MV-4-11 (cell line): ENCODE results near the gene WDTC1.
A peak's percentile ranks its signal among the peaks of the same experiment; 100 is the strongest.

Experiments used
- DNase-seq: peaks from one replicate; lab custom pipeline; 2025; lab: John Stamatoyannopoulos, UW

Gene WDTC1

GRCh38 chr1:27335506-27336422 is 101.3 kb downstream of the WDTC1 start:
- DNase-seq, result no peak

GRCh38 chr1:27336756-27337155 is 102.3 kb downstream of the WDTC1 start:
- no peak for DNase-seq

- DNase-seq, result no peak
These were observed 104.3 kb downstream of the WDTC1 start for GRCh38 chr1:27338751-27339150.

- peak; percentile 48 for DNase-seq
These were observed 104.8 kb downstream of the WDTC1 start for GRCh38 chr1:27339213-27339612.

DNA sequence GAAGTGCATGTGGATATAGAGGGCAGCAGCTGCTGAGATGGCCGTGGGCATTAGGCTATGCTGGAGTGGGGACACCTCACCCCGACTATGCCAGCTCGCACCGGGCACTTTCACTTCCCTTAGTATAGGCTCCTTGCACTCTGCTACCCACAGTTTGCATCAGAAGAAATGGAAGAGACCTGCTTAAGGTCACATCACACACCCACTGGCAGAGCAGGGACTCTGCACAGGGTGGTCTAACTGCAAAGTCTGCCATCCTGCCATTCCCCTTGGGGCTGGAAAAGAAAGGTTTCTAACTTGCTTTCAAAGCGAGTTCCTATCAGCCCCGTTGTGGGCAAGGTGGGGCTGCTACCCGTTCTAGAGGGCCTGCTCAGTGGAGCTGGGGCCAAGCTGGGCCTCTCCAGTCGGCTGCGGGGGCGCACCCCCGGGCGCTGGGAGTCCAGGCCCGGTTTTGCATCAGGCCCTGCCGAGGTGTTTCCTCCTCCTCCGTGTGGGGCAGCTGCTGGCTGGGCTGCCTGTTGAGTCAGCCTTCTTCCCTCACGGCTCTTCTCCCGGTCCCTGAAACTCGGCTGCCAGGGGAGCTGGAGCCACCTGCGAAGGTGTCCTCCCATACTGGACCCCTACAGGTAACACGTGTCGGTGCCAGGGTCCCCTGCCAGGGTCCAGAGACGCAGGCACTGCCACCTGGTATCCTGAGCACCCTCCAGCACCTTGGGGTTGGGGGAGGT is 107.3 kb downstream of the WDTC1 start, which contains the start of gene SYTL1:
TSS of gene SYTL1 (plus strand) at position 498 of the 728 bp plus-strand sequence. CDS start 3,313 bp downstream, outside the sequence.
- peak; percentile 74 for DNase-seq

- DNase-seq, result no peak
These were observed 108.0 kb downstream of the WDTC1 start for GRCh38 chr1:27342391-27342777.

DNA sequence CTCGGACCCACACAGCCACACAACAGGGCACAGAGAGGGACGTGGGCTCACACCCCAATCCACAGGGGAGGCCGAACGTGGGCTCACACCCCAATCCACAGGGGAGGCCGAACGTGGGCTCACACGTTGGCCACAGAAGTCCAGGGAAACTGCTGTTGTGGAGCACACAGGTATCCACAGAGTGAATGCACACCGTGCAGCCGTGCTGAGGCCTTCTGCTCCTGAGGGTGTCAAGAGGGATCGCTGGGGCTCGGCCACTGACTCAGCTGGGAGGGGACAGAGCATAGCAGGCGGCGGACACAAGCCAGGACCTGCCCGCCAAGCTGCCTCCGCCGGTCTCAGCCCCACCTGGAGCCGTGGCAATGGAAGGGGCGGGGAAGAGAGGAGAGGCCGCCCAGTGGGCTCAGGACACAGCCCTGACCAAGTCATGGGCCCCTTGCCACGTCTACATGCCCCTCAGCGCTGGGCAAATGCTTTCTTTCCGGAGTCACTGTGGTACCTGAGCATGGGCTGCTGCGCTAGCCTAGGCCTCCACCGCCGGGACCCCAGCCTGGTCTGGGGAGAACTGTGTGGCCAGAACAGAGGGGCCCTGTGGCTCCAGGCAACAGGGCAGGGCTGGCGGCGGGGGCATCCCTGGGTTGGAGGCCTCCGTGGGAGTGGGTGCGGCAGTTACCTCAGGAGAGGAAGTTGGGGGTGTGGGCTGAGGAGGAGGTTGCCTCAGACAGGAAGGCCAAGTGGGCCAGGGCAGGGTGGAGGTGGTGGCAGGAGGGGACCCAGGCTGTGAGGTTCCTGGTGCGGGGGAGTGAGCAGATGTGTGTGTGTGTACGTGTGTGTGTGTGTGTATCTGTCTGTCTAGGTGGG is 108.6 kb downstream of the WDTC1 start:
- peak; percentile 71 for DNase-seq

DNA sequence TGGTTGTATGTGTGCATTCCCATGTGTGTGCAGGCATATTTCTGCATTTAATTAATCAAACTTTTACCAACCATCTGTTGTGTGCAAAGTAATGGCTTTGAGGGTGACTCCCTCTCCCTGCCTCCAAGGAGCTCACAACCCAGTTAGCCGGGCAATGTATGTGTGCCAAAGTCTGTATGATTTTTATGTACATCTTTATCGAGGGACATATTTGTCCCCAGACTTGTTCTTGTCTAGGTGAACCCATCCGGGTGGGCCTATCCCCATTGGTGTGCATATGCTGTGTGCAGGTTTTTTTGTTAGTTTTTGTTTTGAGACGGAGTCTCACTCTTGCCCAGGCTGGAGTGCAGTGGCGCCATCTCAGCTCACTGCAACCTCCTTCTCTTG is 109.2 kb downstream of the WDTC1 start:
- no peak for DNase-seq

GRCh38 chr1:27345272-27345671 is 110.8 kb downstream of the WDTC1 start:
- no peak for DNase-seq

DNA sequence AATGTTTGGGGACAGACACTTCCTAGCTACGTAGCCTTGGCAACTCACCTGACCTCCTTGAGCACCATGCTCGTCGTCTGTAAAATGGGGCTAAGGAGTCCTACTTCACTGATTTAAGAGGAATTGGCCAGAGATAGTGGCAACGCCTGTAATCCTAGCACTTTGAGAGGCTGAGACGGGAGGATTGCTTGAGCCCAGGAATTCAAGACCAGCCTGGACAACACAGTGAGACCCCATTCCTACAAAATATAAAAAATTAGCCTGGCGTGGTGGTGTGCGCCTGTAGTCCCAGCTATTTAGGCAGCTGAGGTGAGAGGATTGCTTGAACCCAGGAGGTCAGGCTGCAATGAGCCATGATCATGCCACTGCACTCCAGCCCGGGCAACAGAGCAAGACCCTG is 111.9 kb downstream of the WDTC1 start:
- DNase-seq, result no peak

GRCh38 chr1:27346991-27347624 is 112.7 kb downstream of the WDTC1 start:
- DNase-seq, result no peak

GRCh38 chr1:27348861-27349783 is 114.7 kb downstream of the WDTC1 start:
- DNase-seq, result no peak

GRCh38 chr1:27349784-27350662 is 115.6 kb downstream of the WDTC1 start:
- peak; percentile 21 for DNase-seq

DNA sequence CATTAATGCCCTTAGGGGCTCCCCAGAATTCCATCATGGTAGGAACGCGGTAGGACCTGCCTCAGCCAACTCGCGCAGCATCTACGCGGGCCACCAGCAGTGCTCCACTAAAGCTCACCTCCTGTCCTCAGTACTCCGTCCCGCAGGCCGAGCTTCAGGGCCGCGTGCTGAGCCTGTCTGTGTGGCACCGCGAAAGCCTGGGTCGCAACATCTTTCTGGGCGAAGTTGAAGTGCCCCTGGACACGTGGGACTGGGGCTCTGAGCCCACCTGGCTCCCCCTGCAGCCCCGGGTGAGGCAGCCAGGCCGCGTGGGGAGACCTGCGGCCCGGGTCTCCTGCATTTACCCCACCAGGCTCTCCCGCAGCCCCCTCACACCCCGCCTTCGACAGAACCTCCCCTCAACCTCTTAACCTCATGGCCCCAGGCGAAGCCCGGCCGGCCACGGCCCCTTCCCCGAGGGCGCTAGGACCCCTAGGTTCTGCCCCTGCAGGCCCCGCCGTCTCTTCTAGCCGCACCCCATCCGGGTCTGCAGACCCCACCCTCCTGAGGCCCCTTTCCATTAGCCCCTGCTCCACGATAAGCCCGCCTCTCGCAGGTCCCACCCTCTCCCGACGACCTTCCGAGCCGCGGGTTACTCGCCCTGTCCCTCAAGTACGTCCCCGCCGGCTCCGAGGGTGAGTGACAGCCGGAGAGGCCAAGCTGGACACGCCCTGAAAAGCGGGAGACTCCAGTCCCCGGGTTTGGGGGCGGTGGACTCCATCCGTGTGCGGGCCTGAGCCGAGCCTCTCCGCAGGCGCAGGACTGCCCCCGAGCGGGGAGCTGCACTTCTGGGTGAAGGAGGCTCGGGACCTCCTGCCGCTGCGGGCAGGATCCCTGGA is 116.5 kb downstream of the WDTC1 start:
- no peak for DNase-seq

GRCh38 chr1:27351541-27352107 is 117.2 kb downstream of the WDTC1 start:
- no peak for DNase-seq

GRCh38 chr1:27353166-27353565 is 118.7 kb downstream of the WDTC1 start:
- DNase-seq, result no peak

DNA sequence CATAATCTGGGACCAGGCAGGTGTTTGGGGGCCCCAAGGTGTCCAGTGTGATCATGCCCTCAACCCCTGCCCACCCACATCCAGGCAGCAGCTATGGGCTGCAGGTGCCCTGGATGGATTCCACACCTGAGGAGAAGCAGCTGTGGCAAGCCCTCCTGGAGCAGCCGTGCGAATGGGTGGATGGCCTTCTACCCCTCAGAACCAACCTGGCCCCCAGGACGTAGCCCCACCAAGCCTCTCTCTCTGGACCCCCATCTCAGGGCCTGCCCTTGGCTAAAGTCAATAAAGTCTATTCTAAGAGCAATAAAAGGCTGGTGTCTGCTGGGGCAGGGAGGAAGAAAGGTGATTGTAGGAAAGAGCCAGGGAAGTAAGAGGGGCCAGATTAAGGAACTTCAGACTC is 119.2 kb downstream of the WDTC1 start:
- no peak for DNase-seq

DNA sequence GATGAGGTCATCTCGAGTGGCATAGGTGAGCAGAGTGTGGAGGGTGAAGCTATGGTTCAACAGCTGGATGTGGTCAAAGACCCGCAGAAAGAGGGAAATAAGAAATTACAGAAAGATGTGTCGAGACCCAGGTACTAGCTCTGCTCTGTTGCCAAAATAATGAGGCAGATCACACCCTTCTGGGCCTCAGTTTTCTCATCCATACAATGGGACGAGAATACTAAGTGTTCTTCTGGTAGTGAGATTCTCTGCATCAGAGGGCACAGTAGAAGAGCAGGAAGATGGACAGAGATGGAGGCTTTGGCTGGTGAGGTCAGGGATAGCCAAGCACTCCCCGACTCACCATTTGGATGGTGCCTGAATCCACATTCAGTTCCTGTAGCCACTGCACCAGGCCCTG is 121.3 kb downstream of the WDTC1 start:
- DNase-seq, result no peak
